SU-DHL-6 (cell line): ENCODE results near the gene PPM1B.
A peak's percentile ranks its signal among the peaks of the same experiment; 100 is the strongest.

ENCODE experiments used
- H2AFZ ChIP-seq: fragments of 200-600 bp; sonication (generic); 2 replicates; pipeline ENCODE4 v1.6.1; 2014; ENCODE audit warnings: low read depth, mild to moderate bottlenecking, moderate library complexity, mixed read lengths, antibody characterized with exemption, low read length; ENCODE audit not compliant: severe bottlenecking
- H3F3A ChIP-seq: fragments of 200-600 bp; shearing (Covaris generic); 2 replicates; pipeline ENCODE4 v1.6.0; 2016; ENCODE audit warnings: antibody characterized with exemption, mild to moderate bottlenecking; ENCODE audit not compliant: insufficient read depth
- H3K27ac ChIP-seq: fragments of 200-600 bp; sonication (generic); 2 replicates; pipeline ENCODE4 v1.5.1; 2016; ENCODE audit warnings: low read depth, mild to moderate bottlenecking, low read length, moderate library complexity, mixed read lengths
- H3K27me3 ChIP-seq: fragments of 200-600 bp; sonication (generic), shearing (Covaris generic); 2 replicates; pipeline ENCODE4 v1.6.0; 2014; ENCODE audit warnings: mild to moderate bottlenecking, low read length
- H3K36me3 ChIP-seq: fragments of 200-600 bp; sonication (generic); 2 replicates; pipeline ENCODE4 v1.6.1; 2014; ENCODE audit warnings: mild to moderate bottlenecking, low read length, mixed read lengths
- H3K4me2 ChIP-seq: fragments of 300-600, 200-600 bp; shearing (Covaris generic), sonication (generic); 2 replicates; pipeline ENCODE4 v1.6.0; 2014; ENCODE audit warnings: low read length, low read depth, mild to moderate bottlenecking; ENCODE audit not compliant: poor library complexity, severe bottlenecking
- H3K4me3 ChIP-seq: fragments of 200-600 bp; sonication (generic); 2 replicates; pipeline ENCODE4 v1.5.1; 2014; ENCODE audit warnings: antibody characterized with exemption, low read length, mild to moderate bottlenecking, mixed read lengths; ENCODE audit not compliant: insufficient read depth, poor library complexity, severe bottlenecking
- H3K79me2 ChIP-seq: fragments of 200-600 bp; sonication (generic); 2 replicates; pipeline ENCODE4 v1.6.1; 2014; ENCODE audit warnings: mild to moderate bottlenecking, low read length, moderate library complexity; ENCODE audit not compliant: insufficient read depth
- H3K9ac ChIP-seq: fragments of 200-600 bp; sonication (generic); 2 replicates; pipeline ENCODE4 v1.7.0; 2014; ENCODE audit warnings: mild to moderate bottlenecking, low read length
- H3K9me2 ChIP-seq: fragments of 200-600 bp; sonication (generic); replicated peaks from 2 replicates; pipeline ENCODE4 v1.6.1; 2014; ENCODE audit warnings: low read length; ENCODE audit not compliant: insufficient read depth
- H3K9me3 ChIP-seq: fragments of 200-600 bp; sonication (generic); 2 replicates; pipeline ENCODE4 v1.6.1; 2014; ENCODE audit warnings: low read length, mixed read lengths; ENCODE audit not compliant: insufficient read depth
- H4K20me1 ChIP-seq: fragments of 200-600 bp; sonication (generic); 2 replicates; pipeline ENCODE4 v1.6.1; 2014; ENCODE audit warnings: low read depth, mild to moderate bottlenecking, antibody characterized with exemption, low read length, moderate library complexity, mixed read lengths
- CTCF ChIP-seq: fragments of 200-600 bp; sonication (generic); IDR thresholded peaks from one replicate; pipeline ENCODE4 v1.5.1; 2017; ENCODE audit warnings: antibody characterized with exemption, mild to moderate bottlenecking, low read length, moderate library complexity; ENCODE audit not compliant: insufficient read depth, poor library complexity, severe bottlenecking
- EZH2phosphoT487 ChIP-seq: fragments of 200-600 bp; sonication (generic), shearing (Covaris generic); conservative IDR thresholded peaks from 2 replicates; pipeline ENCODE4 v1.6.1; 2018; ENCODE audit warnings: mild to moderate bottlenecking, antibody characterized with exemption, low read length, moderate library complexity, mixed read lengths

Gene PPM1B

DNA sequence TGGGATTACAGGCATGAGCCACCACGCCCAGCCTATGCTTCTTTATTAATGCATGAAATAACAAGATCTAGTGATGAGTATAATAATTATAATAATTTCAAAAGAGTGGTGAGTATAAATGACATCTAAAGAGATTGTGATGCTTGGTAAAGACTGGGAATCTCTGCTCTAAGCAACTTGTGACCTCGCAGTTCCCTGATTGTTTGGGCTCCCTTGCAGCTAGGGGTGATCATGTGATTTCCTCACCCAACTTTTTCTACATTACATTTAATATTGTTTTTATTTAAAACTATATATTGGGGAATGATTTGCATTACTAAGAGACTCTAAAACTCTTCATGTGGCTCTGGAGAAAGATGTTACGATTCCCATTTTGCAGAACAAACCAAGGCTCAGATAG lies 4.1 kb upstream of the PPM1B start:
- no peaks in the 10 kb centered on the region for H3K27me3 ChIP-seq
- no peaks in the 10 kb centered on the region; the same call in 1 of the 2 replicates for H4K20me1 ChIP-seq
- H2AFZ ChIP-seq: no peak overlapping the region
- no peak overlapping the region for H3K27ac ChIP-seq
- H3K79me2 ChIP-seq: peaks cover 8% of the 10 kb centered on the region
- no peak overlapping the region for H3K4me2 ChIP-seq
- no peaks in the 10 kb centered on the region for H3K9me3 ChIP-seq
- no peak overlapping the region for H3K9ac ChIP-seq
- TF ChIP-seq EZH2phosphoT487 (no peak), CTCF (no peak)
- no peaks in the 10 kb centered on the region for H3K9me2 ChIP-seq
- H3K36me3 ChIP-seq: no peaks in the 10 kb centered on the region
- no peak overlapping the region for H3K4me3 ChIP-seq
- 0 out of 2 replicates have a peak, but pooled peaks cover under 1% of the 10 kb centered on the region for H3F3A ChIP-seq

DNA sequence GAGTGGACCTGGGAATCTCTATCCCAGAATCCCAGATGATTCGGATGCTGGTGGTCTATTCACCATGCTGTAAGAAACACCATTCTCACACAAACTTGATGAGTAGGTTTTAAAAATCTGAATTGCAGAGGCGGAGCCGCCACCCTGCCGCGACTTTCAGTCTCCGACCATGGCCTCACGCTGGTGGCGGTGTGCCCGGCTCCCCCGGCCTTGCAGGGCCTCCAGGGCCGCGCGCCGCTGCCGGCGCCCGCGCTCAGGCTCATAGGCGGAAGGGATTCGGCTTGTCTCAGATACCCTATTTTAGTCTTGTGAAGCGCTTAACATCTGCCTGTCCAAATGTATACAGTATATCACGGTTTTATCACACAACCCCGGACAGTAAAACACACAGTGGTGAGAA lies 2.6 kb upstream of the PPM1B start:
- no peaks in the 10 kb centered on the region for H3K9me2 ChIP-seq
- no peak overlapping the region for H3K4me3 ChIP-seq
- TF ChIP-seq EZH2phosphoT487 (no peak), CTCF (no peak)
- no peak overlapping the region for H3K27ac ChIP-seq
- no peaks in the 10 kb centered on the region for H3K9me3 ChIP-seq
- no peaks in the 10 kb centered on the region for H3K27me3 ChIP-seq
- H3K9ac ChIP-seq: no peak overlapping the region
- peaks cover 12% of the 10 kb centered on the region; the same call in 1 of the 2 replicates for H4K20me1 ChIP-seq
- H3F3A ChIP-seq: 0 out of 2 replicates have a peak, but pooled peaks cover 3% of the 10 kb centered on the region
- no peak overlapping the region for H2AFZ ChIP-seq
- peaks cover 23% of the 10 kb centered on the region for H3K79me2 ChIP-seq
- no peak overlapping the region for H3K4me2 ChIP-seq
- H3K36me3 ChIP-seq: no peaks in the 10 kb centered on the region

- TF ChIP-seq CTCF: no peak
- TF ChIP-seq EZH2phosphoT487: no peak
- Histone ChIP-seq H3K36me3 (no peaks in the 10 kb centered on the region), H3K79me2 (peaks cover 36% of the 10 kb centered on the region), H3K27me3 (no peaks in the 10 kb centered on the region), H3K27ac (peak overlapping the region; percentile 80), H2AFZ (peak overlapping the region; percentile 39), H3K4me2 (peak overlapping the region; percentile 52), H3K9me3 (no peaks in the 10 kb centered on the region), H3F3A (0 out of 2 replicates have a peak, but pooled peaks cover 3% of the 10 kb centered on the region), H3K9me2 (no peaks in the 10 kb centered on the region), H3K4me3 (peak overlapping the region; percentile 48), H4K20me1 (peaks cover 18% of the 10 kb centered on the region; the same call in 1 of the 2 replicates), H3K9ac (peak overlapping the region; percentile 47)
Observed at GRCh38 chr2:44167311-44167907, 1.3 kb upstream of the PPM1B start.
